GM12874 (cell line): ENCODE measurements around the gene OSBPL3.

ENCODE experiments used
- CTCF ChIP-seq: IDR thresholded peaks from 2 replicates; pipeline ENCODE4 v1.5.1; 2011; ENCODE audit warnings: low read depth, mild to moderate bottlenecking, control low read depth, low read length, moderate library complexity; ENCODE audit not compliant: insufficient read depth

OSBPL3 gene

GRCh38 chr7:24779283-24779655 lies 200.7 kb downstream of the OSBPL3 start:
- TF ChIP-seq CTCF, result no peak

DNA sequence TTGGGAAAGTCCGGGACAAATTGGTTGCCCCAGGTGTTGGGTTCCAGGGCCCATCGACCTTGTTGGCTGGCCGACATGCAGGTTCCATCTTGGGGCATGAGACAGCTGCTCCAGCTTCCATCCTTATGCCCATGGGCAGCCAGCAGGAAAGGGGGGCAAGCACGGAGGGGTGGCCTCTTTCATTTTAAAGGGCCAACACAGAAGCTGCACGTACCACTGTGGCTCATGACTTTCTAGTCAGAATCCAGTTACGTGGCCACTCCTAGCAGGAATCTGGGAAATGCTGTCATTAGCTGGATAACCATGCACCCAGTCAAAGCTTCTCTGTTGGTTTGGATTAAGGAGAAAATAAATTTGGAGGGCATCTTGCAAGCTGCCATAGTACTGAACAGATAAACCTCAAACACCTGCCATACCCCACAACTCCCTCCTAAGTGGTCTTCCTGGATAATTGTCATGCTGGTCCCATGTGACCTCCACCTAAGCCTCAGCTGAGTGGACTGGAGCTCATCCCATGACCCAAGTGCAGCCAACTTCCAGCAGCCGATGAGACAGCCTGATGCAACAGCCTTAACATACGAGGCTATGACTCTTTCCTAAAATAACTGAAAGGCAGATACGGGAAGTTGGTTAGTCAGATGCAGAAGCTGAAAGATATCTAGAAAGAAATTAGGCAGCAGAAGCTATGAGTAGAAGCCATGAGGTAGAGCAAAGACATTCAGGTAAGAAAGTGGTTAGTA lies 201.3 kb downstream of the OSBPL3 start:
- TF ChIP-seq CTCF, result no peak

DNA sequence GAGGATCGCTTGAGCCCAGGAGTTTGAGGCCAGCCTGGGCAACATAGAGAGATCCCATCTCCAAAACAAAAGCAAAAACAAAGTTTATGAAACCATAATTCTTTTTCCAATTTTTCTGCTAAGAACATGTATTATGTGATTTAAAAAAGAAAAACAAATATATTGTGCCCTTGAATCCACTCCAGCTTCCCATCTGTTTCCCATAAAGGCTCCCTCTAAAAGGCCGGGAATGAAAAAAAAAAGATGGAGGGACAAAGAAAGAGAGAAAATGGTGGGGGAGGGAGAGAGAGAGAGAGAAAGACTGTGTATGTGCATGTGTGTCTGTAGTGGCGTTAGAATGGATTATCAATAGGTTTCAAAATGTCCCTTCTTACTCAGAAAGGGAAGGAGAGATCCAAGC lies 202.2 kb downstream of the OSBPL3 start:
- TF ChIP-seq CTCF, result no peak

DNA sequence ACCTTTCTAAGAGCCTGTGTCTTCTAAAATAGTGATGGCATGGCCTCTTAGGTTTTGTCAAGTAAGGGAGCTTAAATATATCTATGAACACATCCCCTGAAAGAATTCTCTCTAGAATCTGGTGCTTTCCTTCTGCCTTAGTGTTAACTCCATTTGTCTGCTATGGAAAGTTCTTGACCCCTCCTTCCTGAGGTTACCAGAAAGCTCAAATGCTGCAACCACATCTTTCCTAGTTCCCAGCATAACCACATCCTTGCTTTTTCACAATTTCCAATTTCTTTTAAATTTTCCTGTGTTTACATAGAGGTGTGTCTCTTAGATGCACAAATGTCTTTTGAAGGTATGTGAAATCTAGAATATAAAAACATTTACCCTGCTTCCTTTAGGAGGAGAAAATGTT lies 206.3 kb downstream of the OSBPL3 start:
- no peak for TF ChIP-seq CTCF

DNA sequence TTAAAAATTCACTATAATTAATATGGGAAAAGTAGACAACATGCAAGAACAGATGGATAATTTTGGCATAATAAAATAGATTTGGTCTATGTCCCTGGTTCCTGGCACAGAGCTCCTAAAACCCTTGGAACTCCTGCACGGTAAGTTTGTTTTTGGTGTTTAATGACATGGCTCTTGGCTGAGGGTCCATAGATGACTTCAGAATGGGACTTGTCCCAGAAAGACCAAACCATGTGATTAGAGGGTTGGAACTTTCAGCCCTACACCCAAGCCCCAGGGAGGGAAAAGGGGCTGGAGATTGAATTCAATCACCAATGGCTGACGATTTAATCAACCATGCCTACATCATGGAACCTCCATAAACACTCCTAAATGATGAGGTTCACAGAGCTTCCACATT lies 210.1 kb downstream of the OSBPL3 start:
- no peak for TF ChIP-seq CTCF

- no peak for TF ChIP-seq CTCF
These were observed 210.8 kb downstream of the OSBPL3 start for GRCh38 chr7:24769014-24769830.

- no peak for TF ChIP-seq CTCF
These were observed 212.0 kb downstream of the OSBPL3 start for GRCh38 chr7:24767878-24768569.
